Effector memory CD4-positive, alpha-beta T cell (primary cell): ENCODE results near the gene EGFLAM.

Experiments
- DNase-seq, 3 donors: peaks; one replicate each; pipeline ENCODE4 v3.0.0-alpha.2; 2020
- H3K27ac ChIP-seq: 2 replicates; pipeline ENCODE4 v1.7.0; 2013; ENCODE audit warnings: mild to moderate bottlenecking, low read length, moderate library complexity; ENCODE audit not compliant: insufficient read depth, poor library complexity, severe bottlenecking
- H3K27me3 ChIP-seq: replicated peaks from 2 replicates; pipeline ENCODE4 v1.7.0; 2013; ENCODE audit warnings: mild to moderate bottlenecking, low read length; ENCODE audit not compliant: insufficient read depth, control insufficient read depth, poor library complexity, severe bottlenecking
- H3K36me3 ChIP-seq: 2 replicates; pipeline ENCODE4 v1.7.0; 2013; ENCODE audit warnings: mild to moderate bottlenecking, low read length, moderate library complexity; ENCODE audit not compliant: control insufficient read depth, insufficient read depth
- H3K4me1 ChIP-seq: 2 replicates; pipeline ENCODE4 v1.7.0; 2013; ENCODE audit warnings: low read length, mild to moderate bottlenecking; ENCODE audit not compliant: control insufficient read depth, insufficient read depth, poor library complexity, severe bottlenecking
- H3K4me3 ChIP-seq: 2 replicates; pipeline ENCODE4 v1.7.0; 2013; ENCODE audit warnings: low read length, low read depth, mild to moderate bottlenecking; ENCODE audit not compliant: insufficient read depth, poor library complexity, severe bottlenecking
- H3K9me3 ChIP-seq: 2 replicates; pipeline ENCODE4 v1.7.0; 2013; ENCODE audit warnings: mild to moderate bottlenecking, low read length, moderate library complexity; ENCODE audit not compliant: control insufficient read depth

Gene EGFLAM

GRCh38 chr5:38497946-38498345 lies 239.6 kb downstream of the EGFLAM start:
- no peaks in the 10 kb centered on the region for H3K36me3 ChIP-seq
- H3K4me1 ChIP-seq: no peaks in the 10 kb centered on the region
- no peaks in the 10 kb centered on the region for H3K9me3 ChIP-seq
- no peaks in the 10 kb centered on the region for H3K27me3 ChIP-seq
- DNase-seq: no peak
- H3K4me3 ChIP-seq: no peak overlapping the region
- no peak overlapping the region for H3K27ac ChIP-seq

GRCh38 chr5:38500573-38501260 lies 242.4 kb downstream of the EGFLAM start:
- Histone ChIP-seq H3K27ac (no peak overlapping the region), H3K9me3 (no peaks in the 10 kb centered on the region), H3K36me3 (no peaks in the 10 kb centered on the region), H3K4me1 (no peaks in the 10 kb centered on the region), H3K27me3 (no peaks in the 10 kb centered on the region), H3K4me3 (no peak overlapping the region)
- no peak for DNase-seq

- H3K9me3 ChIP-seq: no peaks in the 10 kb centered on the region
- H3K36me3 ChIP-seq: no peaks in the 10 kb centered on the region
- no peak overlapping the region for H3K4me3 ChIP-seq
- no peaks in the 10 kb centered on the region for H3K27me3 ChIP-seq
- H3K27ac ChIP-seq: no peak overlapping the region
- H3K4me1 ChIP-seq: no peaks in the 10 kb centered on the region
- DNase-seq: no peak
Measured at GRCh38 chr5:38506302-38506701, 247.9 kb downstream of the EGFLAM start.

- no peak overlapping the region for H3K27ac ChIP-seq
- H3K36me3 ChIP-seq: no peaks in the 10 kb centered on the region
- no peaks in the 10 kb centered on the region for H3K4me1 ChIP-seq
- H3K27me3 ChIP-seq: no peaks in the 10 kb centered on the region
- no peak for DNase-seq
- H3K4me3 ChIP-seq: no peak overlapping the region
- H3K9me3 ChIP-seq: no peaks in the 10 kb centered on the region
Measured at GRCh38 chr5:38509185-38509584, 250.8 kb downstream of the EGFLAM start.
